H9 (cell line): ENCODE results near the gene B4GALT1. TPM values are rescaled to one million over a fixed set of nuclear protein-coding genes. Genes with fewer than 3 reads are reported as not detected.

Experiments used
- DNase-seq: peaks from one replicate; pipeline ENCODE4 v3.0.0-alpha.2; 2017
- H2AFZ ChIP-seq: one replicate; pipeline ENCODE4 v1.6.1; 2013; ENCODE audit warnings: mild to moderate bottlenecking, low read length, control low read depth, moderate library complexity
- H2AK5ac ChIP-seq: 2 replicates; pipeline ENCODE4 v1.6.1; 2013; ENCODE audit warnings: low read length, control low read depth, mixed read lengths; ENCODE audit not compliant: insufficient read length
- H2BK120ac ChIP-seq: one replicate; pipeline ENCODE4 v1.6.1; 2013; ENCODE audit warnings: low read depth, mild to moderate bottlenecking, low read length, control low read depth, inconsistent platforms; ENCODE audit not compliant: poor library complexity, severe bottlenecking
- H2BK12ac ChIP-seq: 2 replicates; pipeline ENCODE4 v1.6.1; 2013; ENCODE audit warnings: low read length, control low read depth, mixed read lengths, low read depth; ENCODE audit not compliant: insufficient read length
- H2BK15ac ChIP-seq: 2 replicates; pipeline ENCODE4 v1.6.1; 2013; ENCODE audit warnings: low read depth, low read length, control low read depth
- H2BK20ac ChIP-seq: one replicate; pipeline ENCODE4 v1.6.1; 2013; ENCODE audit warnings: low read depth, mild to moderate bottlenecking, low read length, control low read depth, inconsistent platforms; ENCODE audit not compliant: poor library complexity, severe bottlenecking
- H2BK5ac ChIP-seq: 2 replicates; pipeline ENCODE4 v1.6.1; 2013; ENCODE audit warnings: low read length, control low read depth, mixed read lengths; ENCODE audit not compliant: insufficient read length
- H3K14ac ChIP-seq: 2 replicates; pipeline ENCODE4 v1.6.1; 2013; ENCODE audit warnings: low read length, control low read depth; ENCODE audit not compliant: insufficient read depth
- H3K18ac ChIP-seq: 2 replicates; pipeline ENCODE4 v1.6.1; 2013; ENCODE audit warnings: low read depth, mild to moderate bottlenecking, mixed read lengths, low read length, control low read depth; ENCODE audit not compliant: insufficient read length
- H3K23ac ChIP-seq: 2 replicates; pipeline ENCODE4 v1.6.1; 2013; ENCODE audit warnings: low read length, control low read depth, mixed read lengths, low read depth; ENCODE audit not compliant: insufficient read length
- H3K23me2 ChIP-seq: 2 replicates; pipeline ENCODE4 v1.6.1; 2013; ENCODE audit warnings: low read depth, mild to moderate bottlenecking, mixed read lengths, low read length, control low read depth; ENCODE audit not compliant: insufficient read length, poor library complexity, severe bottlenecking
- H3K27ac ChIP-seq: 2 replicates; pipeline ENCODE4 v1.5.1; 2013; ENCODE audit warnings: low read length, control low read depth, mixed read lengths, low read depth; ENCODE audit not compliant: insufficient read length
- H3K27me3 ChIP-seq: 2 replicates; pipeline ENCODE4 v1.6.1; 2013; ENCODE audit warnings: low read length, control low read depth, inconsistent platforms; ENCODE audit not compliant: insufficient read depth
- H3K4ac ChIP-seq: 2 replicates; pipeline ENCODE4 v1.6.1; 2013; ENCODE audit warnings: low read depth, mild to moderate bottlenecking, control low read depth, inconsistent platforms, low read length, moderate library complexity
- H3K4me1 ChIP-seq: 2 replicates; pipeline ENCODE4 v1.6.1; 2013; ENCODE audit warnings: low read length, control low read depth, inconsistent platforms; ENCODE audit not compliant: insufficient read depth
- H3K4me2 ChIP-seq: 2 replicates; pipeline ENCODE4 v1.6.1; 2013; ENCODE audit warnings: low read length, control low read depth, mixed read lengths; ENCODE audit not compliant: insufficient read length, insufficient read depth
- H3K56ac ChIP-seq: 2 replicates; pipeline ENCODE4 v1.6.1; 2013; ENCODE audit warnings: low read depth, mild to moderate bottlenecking, mixed read lengths, low read length, control low read depth; ENCODE audit not compliant: insufficient read length
- H3K79me1 ChIP-seq: 2 replicates; pipeline ENCODE4 v1.6.1; 2013; ENCODE audit warnings: low read depth, mild to moderate bottlenecking, moderate library complexity, low read length, control low read depth, inconsistent platforms; ENCODE audit not compliant: insufficient read depth, poor library complexity, severe bottlenecking
- H3K79me2 ChIP-seq: 2 replicates; pipeline ENCODE4 v1.6.1; 2013; ENCODE audit warnings: low read length, control low read depth, inconsistent platforms; ENCODE audit not compliant: insufficient read depth
- H3K9ac ChIP-seq: 2 replicates; pipeline ENCODE4 v1.6.1; 2013; ENCODE audit warnings: low read length, control low read depth, mixed read lengths; ENCODE audit not compliant: insufficient read length; ENCODE audit errors: extremely low read depth
- H3K9me3 ChIP-seq: one replicate; pipeline ENCODE4 v1.6.1; 2013; ENCODE audit warnings: low read depth, low read length, inconsistent platforms; ENCODE audit not compliant: control insufficient read depth
- H3T11ph ChIP-seq: one replicate; pipeline ENCODE4 v1.6.1; 2013; ENCODE audit warnings: mild to moderate bottlenecking, low read length, control low read depth, inconsistent platforms
- H4K20me1 ChIP-seq: one replicate; pipeline ENCODE4 v1.6.1; 2013; ENCODE audit not compliant: control insufficient read depth, insufficient read length, insufficient read depth
- H4K5ac ChIP-seq: 2 replicates; pipeline ENCODE4 v1.6.1; 2013; ENCODE audit warnings: low read depth, mild to moderate bottlenecking, mixed read lengths, low read length, control low read depth; ENCODE audit not compliant: insufficient read length
- H4K8ac ChIP-seq: replicated peaks from 2 replicates; pipeline ENCODE4 v1.6.1; 2013; ENCODE audit warnings: low read length, control low read depth, mixed read lengths, low read depth; ENCODE audit not compliant: insufficient read length
- H4K91ac ChIP-seq: 2 replicates; pipeline ENCODE4 v1.6.1; 2013; ENCODE audit warnings: low read depth, mild to moderate bottlenecking, moderate library complexity, mixed read lengths, low read length, control low read depth; ENCODE audit not compliant: insufficient read length
- H3K27ac Mint-ChIP-seq, 3 experiments: 2 replicates in 2 of 3; 3 replicates in 1 of 3; pipeline ENCODE4 v1.8.0; 2020 to 2021; ENCODE audit warnings: mixed read lengths in 3 of 3, mild to moderate bottlenecking in 1 of 3, moderate library complexity in 1 of 3
- H3K27me3 Mint-ChIP-seq: 2 replicates; pipeline ENCODE4 v1.8.0; 2021; ENCODE audit warnings: low read depth, mild to moderate bottlenecking, moderate library complexity, mixed read lengths
- H3K36me3 Mint-ChIP-seq, 3 experiments: 2 replicates in 2 of 3; 3 replicates in 1 of 3; pipeline ENCODE4 v1.8.0; 2020 to 2021; ENCODE audit warnings: low read depth in 3 of 3, mixed read lengths in 3 of 3; ENCODE audit not compliant: insufficient read depth in 1 of 3
- H3K4me1 Mint-ChIP-seq, 2 experiments: 2 replicates each; pipeline ENCODE4 v1.8.0; 2020; ENCODE audit warnings: mixed read lengths in 2 of 2
- H3K4me3 Mint-ChIP-seq, 2 experiments: 2 replicates in 1 of 2; 3 replicates in 1 of 2; pipeline ENCODE4 v1.8.0; 2020 to 2021; ENCODE audit warnings: mild to moderate bottlenecking in 2 of 2, mixed read lengths in 2 of 2, moderate library complexity in 1 of 2
- H3K9me3 Mint-ChIP-seq, 2 experiments: 2 replicates in 1 of 2; 3 replicates in 1 of 2; pipeline ENCODE4 v1.8.0; 2020; ENCODE audit warnings: mild to moderate bottlenecking in 2 of 2, mixed read lengths in 2 of 2, moderate library complexity in 1 of 2
- WGBS: extraction: QIAGEN DNeasy Blood & Tissue Kit; methylation state at CpG from one replicate; pipeline ENCODE4 v1.1.7; 2013; ENCODE audit warnings: missing lambda C conversion rate, low lambda C conversion rate, mixed read lengths; ENCODE audit not compliant: insufficient read length; ENCODE audit errors: extremely low coverage; 5-methylcytosine and 5-hydroxymethylcytosine counted together
- total RNA-seq: library from RNA; stranded (reverse); gene quantifications from 2 replicates; pipeline ENCODE4 v1.2.1, GENCODE V29; 2021
- TF ChIP-seq, protein P1 (sequence below): fragments of 200-600 bp; sonication (generic); conservative IDR thresholded peaks from 3 replicates; pipeline ENCODE4 v1.8.0; 2021; ENCODE audit warnings: antibody characterized with exemption, mild to moderate bottlenecking

Gene B4GALT1
- total RNA-seq, 1 experiment from 2014 or later = 15.3 TPM

GRCh38 chr9:33187519-33188218 lies 20.5 kb upstream of the B4GALT1 start:
- Histone ChIP-seq H3K4me1 (0 out of 2 replicates have a peak, but pooled peaks cover 4% of the 10 kb centered on the region), H3K27me3 (no peaks in the 10 kb centered on the region), H2BK15ac (no peak overlapping the region), H2BK12ac (no peak overlapping the region), H3K4ac (no peak overlapping the region), H3K9ac (no peak overlapping the region), H3K79me2 (no peaks in the 10 kb centered on the region), H3K79me1 (no peaks in the 10 kb centered on the region), H3K23ac (no peak overlapping the region), H2BK5ac (no peak overlapping the region), H3K14ac (no peak overlapping the region), H2AFZ (no peak overlapping the region), H3T11ph (no peak overlapping the region), H4K5ac (no peak overlapping the region), H3K9me3 (no peaks in the 10 kb centered on the region), H2BK120ac (no peak overlapping the region), H3K23me2 (no peaks in the 10 kb centered on the region), H4K20me1 (no peaks in the 10 kb centered on the region), H2AK5ac (no peak overlapping the region), H3K4me2 (no peak overlapping the region), H4K91ac (no peak overlapping the region), H3K56ac (no peak overlapping the region), H3K27ac (no peak overlapping the region), H2BK20ac (no peak overlapping the region), H4K8ac (no peak overlapping the region), H3K18ac (no peak overlapping the region)
- DNase-seq = no peak
- no peak overlapping the region for H3K27ac Mint-ChIP-seq
- no peaks in the 10 kb centered on the region for H3K27me3 Mint-ChIP-seq
- WGBS = no CpG with 5 or more reads among the region's 7 CpGs
- no peak overlapping the region for H3K4me3 Mint-ChIP-seq
- TF ChIP-seq, protein P1, sequence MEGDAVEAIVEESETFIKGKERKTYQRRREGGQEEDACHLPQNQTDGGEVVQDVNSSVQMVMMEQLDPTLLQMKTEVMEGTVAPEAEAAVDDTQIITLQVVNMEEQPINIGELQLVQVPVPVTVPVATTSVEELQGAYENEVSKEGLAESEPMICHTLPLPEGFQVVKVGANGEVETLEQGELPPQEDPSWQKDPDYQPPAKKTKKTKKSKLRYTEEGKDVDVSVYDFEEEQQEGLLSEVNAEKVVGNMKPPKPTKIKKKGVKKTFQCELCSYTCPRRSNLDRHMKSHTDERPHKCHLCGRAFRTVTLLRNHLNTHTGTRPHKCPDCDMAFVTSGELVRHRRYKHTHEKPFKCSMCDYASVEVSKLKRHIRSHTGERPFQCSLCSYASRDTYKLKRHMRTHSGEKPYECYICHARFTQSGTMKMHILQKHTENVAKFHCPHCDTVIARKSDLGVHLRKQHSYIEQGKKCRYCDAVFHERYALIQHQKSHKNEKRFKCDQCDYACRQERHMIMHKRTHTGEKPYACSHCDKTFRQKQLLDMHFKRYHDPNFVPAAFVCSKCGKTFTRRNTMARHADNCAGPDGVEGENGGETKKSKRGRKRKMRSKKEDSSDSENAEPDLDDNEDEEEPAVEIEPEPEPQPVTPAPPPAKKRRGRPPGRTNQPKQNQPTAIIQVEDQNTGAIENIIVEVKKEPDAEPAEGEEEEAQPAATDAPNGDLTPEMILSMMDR = no peak
- peaks cover 7% of the 10 kb centered on the region in 2 experiments for H3K4me1 Mint-ChIP-seq
- no peaks in the 10 kb centered on the region for H3K36me3 Mint-ChIP-seq
- no peaks in the 10 kb centered on the region; a peak in 1 of 5 replicates for H3K9me3 Mint-ChIP-seq
